Tibial nerve (tissue), 3 donors: Measurements from ENCODE around the gene LRRC59.

Experiments
- POLR2A ChIP-seq, 2 donors: fragments of 450-650 bp; IDR thresholded peaks; one replicate each; pipeline ENCODE4 v1.6.1; 2017; ENCODE audit warnings: antibody characterized with exemption in 2 of 2, mild to moderate bottlenecking in 2 of 2, moderate library complexity in 2 of 2
- TF ChIP-seq, protein P1 (sequence below), 5 experiments: fragments of 200-600 bp in 3 of 5; fragments of 450-650 bp in 2 of 5; sonication (generic) in 3 of 5; IDR thresholded peaks; one replicate each; pipeline ENCODE4 v1.5.1; 2016 to 2019; ENCODE audit warnings: antibody characterized with exemption in 5 of 5, mild to moderate bottlenecking in 3 of 5, moderate library complexity in 2 of 5

- no peak for TF ChIP-seq POLR2A (IDR thresholded peaks at IDR 0.05)
- TF ChIP-seq, protein P1, sequence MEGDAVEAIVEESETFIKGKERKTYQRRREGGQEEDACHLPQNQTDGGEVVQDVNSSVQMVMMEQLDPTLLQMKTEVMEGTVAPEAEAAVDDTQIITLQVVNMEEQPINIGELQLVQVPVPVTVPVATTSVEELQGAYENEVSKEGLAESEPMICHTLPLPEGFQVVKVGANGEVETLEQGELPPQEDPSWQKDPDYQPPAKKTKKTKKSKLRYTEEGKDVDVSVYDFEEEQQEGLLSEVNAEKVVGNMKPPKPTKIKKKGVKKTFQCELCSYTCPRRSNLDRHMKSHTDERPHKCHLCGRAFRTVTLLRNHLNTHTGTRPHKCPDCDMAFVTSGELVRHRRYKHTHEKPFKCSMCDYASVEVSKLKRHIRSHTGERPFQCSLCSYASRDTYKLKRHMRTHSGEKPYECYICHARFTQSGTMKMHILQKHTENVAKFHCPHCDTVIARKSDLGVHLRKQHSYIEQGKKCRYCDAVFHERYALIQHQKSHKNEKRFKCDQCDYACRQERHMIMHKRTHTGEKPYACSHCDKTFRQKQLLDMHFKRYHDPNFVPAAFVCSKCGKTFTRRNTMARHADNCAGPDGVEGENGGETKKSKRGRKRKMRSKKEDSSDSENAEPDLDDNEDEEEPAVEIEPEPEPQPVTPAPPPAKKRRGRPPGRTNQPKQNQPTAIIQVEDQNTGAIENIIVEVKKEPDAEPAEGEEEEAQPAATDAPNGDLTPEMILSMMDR (IDR thresholded peaks at IDR 0.05) = no peak
These were observed 14.4 kb downstream of the LRRC59 start for GRCh38 chr17:50382931-50383330.
